ENCODE data around the gene RAB1A. TPM values are rescaled to one million over a fixed set of nuclear protein-coding genes. Genes with fewer than 3 reads are reported as not detected.

The RAB1A gene
- total and polyA plus RNA-seq, 7 donors, result 52.0 to 229 (median 89.3) TPM

- WGBS, 3 donors, result 68 to 75% (median 72%) methylated on average over 14 of the region's 14 CpGs
- intact Hi-C loops (cut with DNase I), result loop anchor here (5.0 kb wide), 1 partner anchor 56 kb away; no protein-coding TSS in a partner anchor
Measured at GRCh38 chr2:65071499-65072180, 58.3 kb downstream of the RAB1A start.

GRCh38 chr2:65070856-65071255 lies 59.0 kb downstream of the RAB1A start:
- TF ChIP-seq CTCF (IDR thresholded peaks at IDR 0.05), result no peak
- H3K4me3 ChIP-seq, result no peak overlapping the region
- no peaks in the 10 kb centered on the region for H3K9me3 ChIP-seq
- ATAC-seq (no peak), DNase-seq (no peak)
- peak overlapping the region; percentile 94 for H3K27ac ChIP-seq
- WGBS, 3 donors, result 78 to 85% (median 82%) methylated on average over 6 of the region's 6 CpGs
- H3K36me3 ChIP-seq (ENCODE audit: insufficient read depth in 1 of 2, low read depth in 1 of 2), result peaks cover 5 to 63% of the 10 kb centered on the region in 2 donors
- peaks cover 85% of the 10 kb centered on the region for H3K4me1 ChIP-seq
- intact Hi-C loops (cut with DNase I), result loop anchor here (5.0 kb wide), 1 partner anchor 56 kb away; no protein-coding TSS in a partner anchor
- no peaks in the 10 kb centered on the region for H3K27me3 ChIP-seq (ENCODE audit: insufficient read depth in 3 of 3, low read length in 2 of 3)

More at GRCh38 chr2:65071499-65072180, 58.3 kb downstream of the RAB1A start:
- Histone ChIP-seq H3K36me3 (ENCODE audit: insufficient read depth in 1 of 2, low read depth in 1 of 2) (peaks cover 5 to 67% of the 10 kb centered on the region in 2 donors), H3K27me3 (ENCODE audit: insufficient read depth in 3 of 3, low read length in 2 of 3) (no peaks in the 10 kb centered on the region), H3K27ac (peak overlapping the region; percentile 94), H3K4me1 (peaks cover 87% of the 10 kb centered on the region), H3K4me3 (no peak overlapping the region), H3K9me3 (no peaks in the 10 kb centered on the region)
- no peak for DNase-seq
- ATAC-seq, result peak in 1 of 4 donors; percentile 8
- peak; percentile 27 for TF ChIP-seq CTCF (IDR thresholded peaks at IDR 0.05)

- Histone ChIP-seq H3K9me3 (no peaks in the 10 kb centered on the region), H3K4me1 (peaks cover 85% of the 10 kb centered on the region), H3K36me3 (ENCODE audit: insufficient read depth in 1 of 2, low read depth in 1 of 2) (peaks cover 5 to 62% of the 10 kb centered on the region in 2 donors), H3K4me3 (peak overlapping the region; percentile 1), H3K27me3 (ENCODE audit: insufficient read depth in 3 of 3, low read length in 2 of 3) (no peaks in the 10 kb centered on the region), H3K27ac (peak overlapping the region; percentile 94)
- DNase-seq (no peak), ATAC-seq (peak; percentile 60 to 74 (median 70))
- intact Hi-C loops (cut with DNase I), result loop anchor here (5.0 kb wide), 1 partner anchor 57 kb away; no protein-coding TSS in a partner anchor
- WGBS, 3 donors, result 22 to 42% (median 30%) methylated on average over 8 of the region's 8 CpGs
- TF ChIP-seq CTCF (IDR thresholded peaks at IDR 0.05), result peak; percentile 36
Measured at GRCh38 chr2:65070172-65070830, 59.6 kb downstream of the RAB1A start.

- intact Hi-C loops (cut with DNase I), result loop anchor here (5.0 to 10.0 kb wide), 2 partner anchors 365 to 483 kb away; partner anchors contain the start of gene SPRED2 (in 2 of the 2)
- Histone ChIP-seq H3K36me3 (ENCODE audit: insufficient read depth in 1 of 2, low read depth in 1 of 2) (peaks cover 5 to 53% of the 10 kb centered on the region in 2 donors), H3K4me3 (peak overlapping the region; percentile 1), H3K9me3 (no peaks in the 10 kb centered on the region), H3K4me1 (peaks cover 84% of the 10 kb centered on the region), H3K27me3 (ENCODE audit: insufficient read depth in 3 of 3, low read length in 2 of 3) (no peaks in the 10 kb centered on the region), H3K27ac (peak overlapping the region; percentile 94)
- no peak for TF ChIP-seq CTCF (IDR thresholded peaks at IDR 0.05)
- ATAC-seq (no peak), DNase-seq (no peak)
- WGBS, 3 donors, result 81 to 90% (median 82%) methylated on average over 6 of the region's 6 CpGs
Measured at GRCh38 chr2:65069439-65069824, 60.5 kb downstream of the RAB1A start.

Measured in psoas muscle (tissue), 8 donors.